Bronchial epithelial cell (primary cell): Measurements from ENCODE around the gene CSK. TPM values are rescaled to one million over a fixed set of nuclear protein-coding genes. Genes with fewer than 3 reads are reported as not detected.

Experiments
- DNase-seq: peaks from one replicate; pipeline ENCODE4 v3.0.0-alpha.2; 2010; ENCODE audit warnings: low read depth
- FAIRE-seq: peaks from 2 replicates; lab custom pipeline; 2011; peaks lifted over from hg19 to GRCh38; lab: Jason Lieb, UNC
- H3K27me3 ChIP-seq: 2 replicates; pipeline ENCODE4 v1.5.1; 2011; ENCODE audit warnings: low read length; ENCODE audit not compliant: control insufficient read depth, insufficient read depth
- H3K36me3 ChIP-seq: 2 replicates; pipeline ENCODE4 v1.5.1; 2011; ENCODE audit warnings: low read length; ENCODE audit not compliant: control insufficient read depth, insufficient read depth
- H3K4me3 ChIP-seq: 2 replicates; pipeline ENCODE4 v1.5.1; 2011; ENCODE audit warnings: mild to moderate bottlenecking, low read depth, low read length, control low read depth
- CTCF ChIP-seq: IDR thresholded peaks from 2 replicates; pipeline ENCODE4 v1.5.1; 2011; ENCODE audit warnings: mild to moderate bottlenecking, moderate library complexity, low read length, control low read depth, inconsistent platforms; ENCODE audit not compliant: insufficient read depth, severe bottlenecking
- total RNA-seq: library from RNA; depleted of rRNA; stranded (reverse); fragments of >200 nt; gene quantifications from 2 replicates; pipeline ENCODE4 v1.2.1, GENCODE V29; 2014

The CSK gene
- total RNA-seq, 1 donor from 2014 or later, result 29.2 TPM

- Histone ChIP-seq H3K36me3 (no peaks in the 10 kb centered on the region), H3K27me3 (no peaks in the 10 kb centered on the region), H3K4me3 (no peak overlapping the region)
- no peak for FAIRE-seq
- no peak for TF ChIP-seq CTCF
- DNase-seq, result no peak
Observed at GRCh38 chr15:74820056-74820455, 38.2 kb downstream of the CSK start.

DNA sequence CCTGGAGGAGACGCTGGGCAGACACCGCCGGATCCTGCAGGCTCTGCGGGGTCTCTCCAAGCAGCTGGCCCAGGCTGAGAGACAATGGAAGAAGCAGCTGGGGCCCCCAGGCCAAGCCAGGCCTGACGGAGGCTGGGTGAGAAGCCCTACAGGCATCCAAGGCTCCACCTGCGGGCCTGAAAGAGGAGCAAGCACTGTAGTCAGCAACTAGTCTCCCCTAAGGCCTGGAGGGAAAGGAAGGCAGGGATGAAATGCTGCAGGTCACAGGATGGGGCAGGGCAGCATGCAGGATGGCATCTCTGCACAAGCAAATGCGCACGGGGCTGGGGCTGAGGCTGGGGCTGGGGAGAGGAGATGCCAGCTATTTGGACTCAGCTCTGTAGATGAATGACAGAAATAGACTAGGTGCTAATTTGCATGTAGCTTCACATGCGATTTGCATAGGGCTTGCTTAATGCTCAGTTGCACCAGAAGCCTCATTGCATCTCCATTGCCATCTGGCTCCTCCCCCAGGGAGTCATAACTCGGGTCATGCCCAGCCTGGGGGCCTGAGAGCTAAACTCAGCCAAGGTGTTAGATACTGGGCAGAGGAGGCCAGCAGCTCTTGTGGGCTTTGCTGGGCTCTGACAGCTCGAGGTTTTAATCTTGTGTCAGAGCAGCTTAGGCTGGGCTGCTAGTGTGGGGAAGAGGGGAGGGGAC, 39.4 kb downstream of the CSK start:
- no peak for TF ChIP-seq CTCF
- no peak overlapping the region for H3K4me3 ChIP-seq
- FAIRE-seq (peak; percentile 75), DNase-seq (peak; percentile 34)
- H3K36me3 ChIP-seq, result no peaks in the 10 kb centered on the region
- peaks cover 7% of the 10 kb centered on the region for H3K27me3 ChIP-seq

DNA sequence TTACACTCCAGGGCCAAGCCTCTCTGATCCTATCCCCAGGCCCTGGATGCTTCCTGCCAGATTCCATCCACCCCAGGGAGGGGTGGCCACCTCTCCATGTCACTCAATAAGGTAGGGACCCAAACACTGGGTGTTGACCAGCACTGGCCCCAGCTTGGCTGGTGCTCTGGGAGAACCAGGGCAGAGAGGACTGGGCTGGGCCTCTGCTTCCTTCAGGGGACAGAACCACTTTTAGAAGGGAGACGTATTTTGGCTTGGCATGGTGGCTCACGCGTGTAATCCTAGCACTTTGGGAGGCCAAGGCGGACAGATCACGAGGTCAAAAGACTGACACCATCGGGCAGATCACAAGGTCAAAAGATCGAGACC, 39.9 kb downstream of the CSK start:
- FAIRE-seq (no peak), DNase-seq (no peak)
- Histone ChIP-seq H3K36me3 (no peaks in the 10 kb centered on the region), H3K4me3 (no peak overlapping the region), H3K27me3 (peaks cover 8% of the 10 kb centered on the region)
- no peak for TF ChIP-seq CTCF

GRCh38 chr15:74822233-74822632, 40.4 kb downstream of the CSK start:
- H3K4me3 ChIP-seq, result no peak overlapping the region
- TF ChIP-seq CTCF, result no peak
- DNase-seq (no peak), FAIRE-seq (no peak)
- peaks cover 13% of the 10 kb centered on the region for H3K27me3 ChIP-seq
- no peaks in the 10 kb centered on the region for H3K36me3 ChIP-seq

GRCh38 chr15:74823324-74823723, 41.4 kb downstream of the CSK start:
- no peak overlapping the region for H3K4me3 ChIP-seq
- peak; percentile 26 for DNase-seq
- FAIRE-seq, result no peak
- TF ChIP-seq CTCF, result no peak
- H3K36me3 ChIP-seq, result no peaks in the 10 kb centered on the region
- peaks cover 19% of the 10 kb centered on the region for H3K27me3 ChIP-seq

- no peak for FAIRE-seq
- Histone ChIP-seq H3K27me3 (peaks cover 19% of the 10 kb centered on the region), H3K4me3 (no peak overlapping the region), H3K36me3 (no peaks in the 10 kb centered on the region)
- TF ChIP-seq CTCF, result no peak
- no peak for DNase-seq
Observed at GRCh38 chr15:74824976-74825375, 43.1 kb downstream of the CSK start.
